H9 (cell line): ENCODE measurements around the gene FAM53B. TPM values are rescaled to one million over a fixed set of nuclear protein-coding genes. Genes with fewer than 3 reads are reported as not detected.

Experiments used
- DNase-seq: peaks from one replicate; pipeline ENCODE4 v3.0.0-alpha.2; 2017
- H2AFZ ChIP-seq: one replicate; pipeline ENCODE4 v1.6.1; 2013; ENCODE audit warnings: mild to moderate bottlenecking, low read length, control low read depth, moderate library complexity
- H2AK5ac ChIP-seq: 2 replicates; pipeline ENCODE4 v1.6.1; 2013; ENCODE audit warnings: low read length, control low read depth, mixed read lengths; ENCODE audit not compliant: insufficient read length
- H2BK120ac ChIP-seq: one replicate; pipeline ENCODE4 v1.6.1; 2013; ENCODE audit warnings: low read depth, mild to moderate bottlenecking, low read length, control low read depth, inconsistent platforms; ENCODE audit not compliant: poor library complexity, severe bottlenecking
- H2BK12ac ChIP-seq: 2 replicates; pipeline ENCODE4 v1.6.1; 2013; ENCODE audit warnings: low read length, control low read depth, mixed read lengths, low read depth; ENCODE audit not compliant: insufficient read length
- H2BK15ac ChIP-seq: 2 replicates; pipeline ENCODE4 v1.6.1; 2013; ENCODE audit warnings: low read depth, low read length, control low read depth
- H2BK20ac ChIP-seq: one replicate; pipeline ENCODE4 v1.6.1; 2013; ENCODE audit warnings: low read depth, mild to moderate bottlenecking, low read length, control low read depth, inconsistent platforms; ENCODE audit not compliant: poor library complexity, severe bottlenecking
- H2BK5ac ChIP-seq: 2 replicates; pipeline ENCODE4 v1.6.1; 2013; ENCODE audit warnings: low read length, control low read depth, mixed read lengths; ENCODE audit not compliant: insufficient read length
- H3K14ac ChIP-seq: 2 replicates; pipeline ENCODE4 v1.6.1; 2013; ENCODE audit warnings: low read length, control low read depth; ENCODE audit not compliant: insufficient read depth
- H3K18ac ChIP-seq: 2 replicates; pipeline ENCODE4 v1.6.1; 2013; ENCODE audit warnings: low read depth, mild to moderate bottlenecking, mixed read lengths, low read length, control low read depth; ENCODE audit not compliant: insufficient read length
- H3K23ac ChIP-seq: 2 replicates; pipeline ENCODE4 v1.6.1; 2013; ENCODE audit warnings: low read length, control low read depth, mixed read lengths, low read depth; ENCODE audit not compliant: insufficient read length
- H3K23me2 ChIP-seq: 2 replicates; pipeline ENCODE4 v1.6.1; 2013; ENCODE audit warnings: low read depth, mild to moderate bottlenecking, mixed read lengths, low read length, control low read depth; ENCODE audit not compliant: insufficient read length, poor library complexity, severe bottlenecking
- H3K27ac ChIP-seq: 2 replicates; pipeline ENCODE4 v1.5.1; 2013; ENCODE audit warnings: low read length, control low read depth, mixed read lengths, low read depth; ENCODE audit not compliant: insufficient read length
- H3K27me3 ChIP-seq: 2 replicates; pipeline ENCODE4 v1.6.1; 2013; ENCODE audit warnings: low read length, control low read depth, inconsistent platforms; ENCODE audit not compliant: insufficient read depth
- H3K4ac ChIP-seq: 2 replicates; pipeline ENCODE4 v1.6.1; 2013; ENCODE audit warnings: low read depth, mild to moderate bottlenecking, control low read depth, inconsistent platforms, low read length, moderate library complexity
- H3K4me1 ChIP-seq: 2 replicates; pipeline ENCODE4 v1.6.1; 2013; ENCODE audit warnings: low read length, control low read depth, inconsistent platforms; ENCODE audit not compliant: insufficient read depth
- H3K4me2 ChIP-seq: 2 replicates; pipeline ENCODE4 v1.6.1; 2013; ENCODE audit warnings: low read length, control low read depth, mixed read lengths; ENCODE audit not compliant: insufficient read length, insufficient read depth
- H3K56ac ChIP-seq: 2 replicates; pipeline ENCODE4 v1.6.1; 2013; ENCODE audit warnings: low read depth, mild to moderate bottlenecking, mixed read lengths, low read length, control low read depth; ENCODE audit not compliant: insufficient read length
- H3K79me1 ChIP-seq: 2 replicates; pipeline ENCODE4 v1.6.1; 2013; ENCODE audit warnings: low read depth, mild to moderate bottlenecking, moderate library complexity, low read length, control low read depth, inconsistent platforms; ENCODE audit not compliant: insufficient read depth, poor library complexity, severe bottlenecking
- H3K79me2 ChIP-seq: 2 replicates; pipeline ENCODE4 v1.6.1; 2013; ENCODE audit warnings: low read length, control low read depth, inconsistent platforms; ENCODE audit not compliant: insufficient read depth
- H3K9ac ChIP-seq: 2 replicates; pipeline ENCODE4 v1.6.1; 2013; ENCODE audit warnings: low read length, control low read depth, mixed read lengths; ENCODE audit not compliant: insufficient read length; ENCODE audit errors: extremely low read depth
- H3K9me3 ChIP-seq: one replicate; pipeline ENCODE4 v1.6.1; 2013; ENCODE audit warnings: low read depth, low read length, inconsistent platforms; ENCODE audit not compliant: control insufficient read depth
- H3T11ph ChIP-seq: one replicate; pipeline ENCODE4 v1.6.1; 2013; ENCODE audit warnings: mild to moderate bottlenecking, low read length, control low read depth, inconsistent platforms
- H4K20me1 ChIP-seq: one replicate; pipeline ENCODE4 v1.6.1; 2013; ENCODE audit not compliant: control insufficient read depth, insufficient read length, insufficient read depth
- H4K5ac ChIP-seq: 2 replicates; pipeline ENCODE4 v1.6.1; 2013; ENCODE audit warnings: low read depth, mild to moderate bottlenecking, mixed read lengths, low read length, control low read depth; ENCODE audit not compliant: insufficient read length
- H4K8ac ChIP-seq: replicated peaks from 2 replicates; pipeline ENCODE4 v1.6.1; 2013; ENCODE audit warnings: low read length, control low read depth, mixed read lengths, low read depth; ENCODE audit not compliant: insufficient read length
- H4K91ac ChIP-seq: 2 replicates; pipeline ENCODE4 v1.6.1; 2013; ENCODE audit warnings: low read depth, mild to moderate bottlenecking, moderate library complexity, mixed read lengths, low read length, control low read depth; ENCODE audit not compliant: insufficient read length
- H3K27ac Mint-ChIP-seq, 3 experiments: 2 replicates in 2 of 3; 3 replicates in 1 of 3; pipeline ENCODE4 v1.8.0; 2020 to 2021; ENCODE audit warnings: mixed read lengths in 3 of 3, mild to moderate bottlenecking in 1 of 3, moderate library complexity in 1 of 3
- H3K27me3 Mint-ChIP-seq: 2 replicates; pipeline ENCODE4 v1.8.0; 2021; ENCODE audit warnings: low read depth, mild to moderate bottlenecking, moderate library complexity, mixed read lengths
- H3K36me3 Mint-ChIP-seq, 3 experiments: 2 replicates in 2 of 3; 3 replicates in 1 of 3; pipeline ENCODE4 v1.8.0; 2020 to 2021; ENCODE audit warnings: low read depth in 3 of 3, mixed read lengths in 3 of 3; ENCODE audit not compliant: insufficient read depth in 1 of 3
- H3K4me1 Mint-ChIP-seq, 2 experiments: 2 replicates each; pipeline ENCODE4 v1.8.0; 2020; ENCODE audit warnings: mixed read lengths in 2 of 2
- H3K4me3 Mint-ChIP-seq, 2 experiments: 2 replicates in 1 of 2; 3 replicates in 1 of 2; pipeline ENCODE4 v1.8.0; 2020 to 2021; ENCODE audit warnings: mild to moderate bottlenecking in 2 of 2, mixed read lengths in 2 of 2, moderate library complexity in 1 of 2
- H3K9me3 Mint-ChIP-seq, 2 experiments: 2 replicates in 1 of 2; 3 replicates in 1 of 2; pipeline ENCODE4 v1.8.0; 2020; ENCODE audit warnings: mild to moderate bottlenecking in 2 of 2, mixed read lengths in 2 of 2, moderate library complexity in 1 of 2
- CTCF ChIP-seq: fragments of 200-600 bp; sonication (generic); conservative IDR thresholded peaks from 3 replicates; pipeline ENCODE4 v1.8.0; 2021; ENCODE audit warnings: antibody characterized with exemption, mild to moderate bottlenecking
- WGBS: extraction: QIAGEN DNeasy Blood & Tissue Kit; methylation state at CpG from one replicate; pipeline ENCODE4 v1.1.7; 2013; ENCODE audit warnings: missing lambda C conversion rate, low lambda C conversion rate, mixed read lengths; ENCODE audit not compliant: insufficient read length; ENCODE audit errors: extremely low coverage; 5-methylcytosine and 5-hydroxymethylcytosine counted together
- total RNA-seq: library from RNA; stranded (reverse); gene quantifications from 2 replicates; pipeline ENCODE4 v1.2.1, GENCODE V29; 2021

The FAM53B gene
- total RNA-seq, 1 experiment from 2014 or later: 11.5 TPM

GRCh38 chr10:124650263-124650662, 93.9 kb downstream of the FAM53B start:
- H3K79me1 ChIP-seq: no peaks in the 10 kb centered on the region
- H3K14ac ChIP-seq: peak overlapping the region; percentile 6; the same call in 1 of the 2 replicates
- no peak overlapping the region for H2BK15ac ChIP-seq
- H3K4me2 ChIP-seq: no peak overlapping the region
- H3K27ac ChIP-seq: no peak overlapping the region
- no peaks in the 10 kb centered on the region for H3K9me3 Mint-ChIP-seq
- no peaks in the 10 kb centered on the region for H3K9me3 ChIP-seq
- no peak overlapping the region for H4K91ac ChIP-seq
- H3K27me3 Mint-ChIP-seq: no peaks in the 10 kb centered on the region
- no peak overlapping the region for H2BK12ac ChIP-seq
- H3K27me3 ChIP-seq: no peaks in the 10 kb centered on the region
- H2AK5ac ChIP-seq: no peak overlapping the region
- H3K4me1 Mint-ChIP-seq: peaks cover 38 to 48% of the 10 kb centered on the region in 2 experiments
- no CpG with 5 or more reads among the region's 12 CpGs for WGBS
- H2BK5ac ChIP-seq: no peak overlapping the region
- H2BK20ac ChIP-seq: no peak overlapping the region
- no peak overlapping the region for H3T11ph ChIP-seq
- no peak overlapping the region for H4K8ac ChIP-seq
- peak overlapping the region; percentile 33 for H3K18ac ChIP-seq
- no peak for DNase-seq
- no peaks in the 10 kb centered on the region for H3K79me2 ChIP-seq
- 0 out of 7 replicates have a peak, but pooled peaks cover 0 to 2% (median 0%) of the 10 kb centered on the region in 3 experiments for H3K36me3 Mint-ChIP-seq
- H3K23me2 ChIP-seq: no peaks in the 10 kb centered on the region
- H3K23ac ChIP-seq: no peak overlapping the region
- no peak overlapping the region for H3K56ac ChIP-seq
- peak overlapping the region in 1 of 2 experiments; percentile 8; a peak in 1 of 5 replicates for H3K4me3 Mint-ChIP-seq
- no peak overlapping the region for H2AFZ ChIP-seq
- TF ChIP-seq CTCF: no peak
- no peak overlapping the region for H3K4ac ChIP-seq
- peaks cover 2% of the 10 kb centered on the region for H4K20me1 ChIP-seq
- H4K5ac ChIP-seq: no peak overlapping the region
- H3K9ac ChIP-seq: no peak overlapping the region
- peaks cover 6% of the 10 kb centered on the region; the same call in 1 of the 2 replicates for H3K4me1 ChIP-seq
- no peak overlapping the region for H2BK120ac ChIP-seq
- peak overlapping the region; percentile 42 to 93 (median 89); a peak in 5 of 7 replicates for H3K27ac Mint-ChIP-seq
